Dedifferentiated amniotic fluid mesenchymal stem cell (primary cell): ENCODE measurements around the gene LSS.

Experiments used
- DNase-seq: peaks from one replicate; pipeline ENCODE4 v3.0.0-alpha.2; 2016; ENCODE audit errors: extremely low spot score

Gene LSS

GRCh38 chr21:46228345-46229051 is at the start of gene LSS:
TSS of gene LSS (minus strand) at chr21:46228774. CDS start at chr21:46228745, 29 bp downstream.
- DNase-seq, result peak; percentile 91

GRCh38 chr21:46274797-46275390 is 46.3 kb upstream of the LSS start:
- DNase-seq, result no peak

DNA sequence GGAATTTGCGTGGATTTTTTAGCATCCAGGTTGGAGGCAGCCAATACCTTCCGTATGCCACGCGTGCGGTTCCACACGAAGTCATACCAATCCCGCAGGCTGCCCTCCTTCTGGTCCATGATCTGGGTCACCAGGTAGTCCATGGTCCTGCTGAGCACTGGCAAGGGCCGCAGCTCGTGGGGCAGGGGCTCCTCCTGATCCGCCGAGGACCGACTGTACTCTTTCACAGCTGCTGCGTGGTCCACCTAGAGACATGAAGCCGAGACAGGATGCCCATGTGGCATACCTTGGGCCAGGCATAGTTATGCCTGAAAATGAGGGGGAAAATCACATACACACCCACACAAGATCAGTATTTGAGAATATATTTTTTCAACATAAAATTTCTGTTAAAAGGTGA is 44.8 kb upstream of the LSS start:
- no peak for DNase-seq

GRCh38 chr21:46269466-46269865 is 40.9 kb upstream of the LSS start:
- no peak for DNase-seq

DNA sequence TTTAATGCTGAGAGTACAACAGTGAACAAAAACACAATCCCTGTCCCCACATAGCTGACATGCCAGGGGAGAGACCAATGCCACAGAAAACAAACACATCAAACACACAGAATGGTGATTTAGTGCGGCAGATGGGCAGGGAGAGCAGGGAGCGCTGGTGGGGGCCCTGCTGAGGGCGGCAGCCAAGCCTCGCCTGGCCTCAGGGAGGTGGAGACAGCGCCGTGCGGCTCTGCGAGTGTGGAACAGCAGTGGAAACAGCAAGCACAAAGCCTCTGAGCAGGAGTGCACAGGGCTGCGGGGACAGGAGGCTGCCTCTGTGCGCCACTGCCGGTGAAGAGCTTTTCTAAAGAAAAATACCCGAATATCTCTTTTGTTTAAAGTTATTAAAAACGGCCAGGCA is 39.8 kb upstream of the LSS start:
- DNase-seq, result no peak

DNA sequence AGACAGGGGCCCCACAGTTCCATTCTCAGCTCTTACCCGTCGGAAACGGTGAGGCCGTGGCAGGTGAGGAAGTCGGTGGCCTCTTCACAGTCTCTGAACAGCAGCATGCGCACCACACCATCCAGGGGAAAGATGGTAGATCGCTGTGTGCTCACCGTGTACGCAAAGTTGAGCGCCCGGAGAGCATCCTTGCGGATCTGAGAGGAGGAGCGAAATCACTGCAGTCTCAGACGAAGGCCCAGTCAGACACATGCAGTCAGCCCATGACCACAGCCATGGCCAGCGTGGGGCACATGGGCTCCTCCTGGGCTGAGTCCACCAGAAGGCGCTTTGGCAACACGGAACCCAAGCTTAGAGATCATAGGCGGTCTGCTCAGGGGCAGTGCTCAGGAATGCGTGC is 38.4 kb upstream of the LSS start:
- no peak for DNase-seq

GRCh38 chr21:46265736-46266525 is 37.4 kb upstream of the LSS start:
- no peak for DNase-seq

- no peak for DNase-seq
Measured at GRCh38 chr21:46264690-46265144, 36.1 kb upstream of the LSS start.

GRCh38 chr21:46264046-46264689 is 35.6 kb upstream of the LSS start:
- no peak for DNase-seq

GRCh38 chr21:46256501-46256994 is 28.0 kb upstream of the LSS start:
- DNase-seq, result no peak

- no peak for DNase-seq
Measured at GRCh38 chr21:46255758-46256337, 27.3 kb upstream of the LSS start.

DNA sequence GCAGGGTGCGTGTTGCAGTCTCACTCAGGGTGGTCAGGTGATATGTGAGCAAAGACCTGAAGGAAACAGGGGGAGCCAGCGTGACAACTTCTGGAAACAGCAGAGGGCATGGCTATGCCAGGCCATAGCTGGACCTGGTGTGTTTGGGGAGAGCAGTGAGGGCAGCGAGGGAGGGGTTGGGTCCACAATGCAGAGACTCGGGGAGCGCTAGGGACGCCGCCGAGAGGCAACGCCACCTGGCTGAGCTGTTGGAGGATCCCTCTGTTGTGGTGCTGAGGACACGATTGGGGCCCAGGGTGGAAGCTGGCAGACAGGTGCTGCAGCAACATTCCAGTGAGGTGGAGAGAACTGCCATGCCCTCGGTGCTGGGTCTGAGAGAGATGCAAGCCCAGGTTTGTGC is 26.6 kb upstream of the LSS start:
- no peak for DNase-seq

DNA sequence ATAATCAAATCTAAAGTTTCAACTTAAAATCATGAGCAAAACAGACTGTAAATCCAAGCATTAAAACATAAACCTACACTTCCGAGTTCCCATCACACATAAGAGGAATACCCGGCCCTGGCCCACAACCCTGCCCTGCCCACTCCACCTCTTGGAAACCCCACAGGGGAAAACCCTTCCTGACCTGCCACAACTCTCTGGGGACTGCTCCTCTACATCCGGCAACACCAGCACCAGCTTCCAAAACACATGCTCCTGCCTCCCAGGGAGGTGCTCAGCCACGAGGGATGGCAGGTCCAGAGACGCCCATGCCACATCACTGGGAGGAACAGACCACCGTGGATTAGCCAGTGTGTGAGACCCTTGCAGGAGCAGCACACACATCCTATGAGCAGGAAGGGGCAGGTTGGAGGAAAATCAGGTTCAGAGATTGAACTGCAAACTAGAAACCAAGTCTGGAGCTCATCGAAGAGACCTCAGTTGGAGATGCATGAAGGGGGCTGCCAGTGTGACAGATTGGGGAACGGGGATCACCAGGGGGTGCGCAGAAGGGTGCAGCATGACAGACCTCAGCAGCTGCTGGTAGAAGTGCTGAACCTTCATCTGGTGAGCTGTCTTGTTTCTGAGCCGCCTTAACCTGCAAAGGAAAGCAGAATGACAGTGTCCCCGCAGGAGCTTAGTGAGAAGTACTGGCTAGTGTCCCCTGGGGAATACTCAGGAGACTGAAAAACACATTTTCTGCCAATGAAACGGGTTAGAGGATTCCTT is 25.8 kb upstream of the LSS start:
- no peak for DNase-seq

DNA sequence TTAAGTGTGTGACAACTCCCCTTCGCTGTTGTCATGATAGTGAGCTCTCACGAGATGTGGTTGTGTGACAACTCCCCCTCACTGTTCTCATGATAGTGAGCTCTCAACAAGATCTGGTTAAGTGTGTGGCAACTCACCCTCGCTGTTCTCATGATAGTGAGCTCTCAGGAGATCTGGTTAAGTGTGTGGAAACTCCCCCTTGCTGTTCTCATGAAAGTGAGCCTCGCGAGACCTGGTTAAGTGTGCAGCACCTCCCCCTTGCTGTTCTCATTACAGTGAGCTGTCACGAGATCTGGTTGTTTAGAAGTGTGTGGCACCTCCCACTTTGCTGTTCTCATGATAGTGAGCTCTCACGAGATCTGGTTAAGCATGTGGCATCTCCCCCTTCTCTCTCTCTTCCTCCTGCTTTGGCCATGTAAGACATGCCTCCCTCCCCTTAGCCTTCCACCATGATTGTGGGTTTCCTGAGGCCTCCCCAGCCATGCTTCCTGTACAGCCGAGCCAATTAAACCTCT is 25.1 kb upstream of the LSS start:
- DNase-seq, result no peak

- no peak for DNase-seq
Measured at GRCh38 chr21:46252840-46253239, 24.3 kb upstream of the LSS start.

GRCh38 chr21:46250146-46250725 is 21.7 kb upstream of the LSS start:
- DNase-seq, result no peak

DNA sequence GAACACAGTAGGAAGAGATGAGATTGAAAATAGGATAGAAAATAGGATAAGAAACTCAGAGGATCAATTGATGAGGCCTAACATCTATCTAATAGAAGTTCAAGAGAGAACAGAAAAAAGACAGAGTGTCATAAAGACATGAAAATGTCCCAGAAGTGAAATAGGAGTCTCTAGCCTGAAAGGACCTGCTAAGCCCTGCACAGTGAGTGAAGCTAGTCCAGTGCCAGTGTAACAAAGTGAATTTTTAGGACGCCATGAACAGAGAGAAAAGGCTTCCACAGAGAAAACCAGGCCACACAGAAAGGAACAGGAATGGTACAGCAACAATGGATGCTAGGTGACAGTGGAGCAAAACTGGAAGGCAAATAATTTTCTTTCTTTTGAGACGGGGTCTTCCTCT is 20.3 kb upstream of the LSS start:
- DNase-seq, result no peak

GRCh38 chr21:46248422-46248782 is 19.8 kb upstream of the LSS start:
- DNase-seq, result no peak

DNA sequence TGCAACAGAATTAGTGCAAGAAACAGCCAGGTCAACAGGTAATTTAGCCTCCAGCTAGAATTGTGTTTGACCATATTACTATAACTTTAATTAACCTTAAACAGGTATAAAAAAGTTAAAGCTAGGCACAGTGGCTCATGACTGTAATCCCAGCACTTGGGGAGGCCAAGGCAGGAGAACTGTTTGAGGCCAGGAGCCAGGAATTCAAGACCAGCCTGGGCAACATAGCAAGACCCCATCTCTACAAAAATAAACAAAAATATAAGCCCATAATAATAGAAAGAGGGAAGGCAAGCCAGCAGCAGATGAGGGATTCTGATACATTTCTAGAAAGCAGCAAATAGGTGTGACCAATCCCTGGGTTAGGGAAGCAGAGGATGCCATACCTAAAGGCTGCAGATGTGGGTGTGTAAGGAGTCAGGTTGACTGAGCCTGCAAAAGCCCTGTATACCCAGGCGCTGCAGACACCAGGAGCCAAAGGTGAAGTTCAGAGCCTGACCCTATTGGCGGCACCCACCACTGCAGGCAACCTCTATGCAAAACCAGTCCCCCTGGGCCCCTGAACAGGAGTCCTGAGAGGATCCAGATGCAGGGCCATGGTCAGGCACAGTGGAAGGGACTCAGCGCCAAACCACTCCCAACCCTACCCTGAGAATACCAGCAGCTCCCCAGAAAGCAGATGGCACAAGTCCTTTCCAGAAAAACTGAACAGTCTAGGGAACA is 19.3 kb upstream of the LSS start:
- no peak for DNase-seq

DNA sequence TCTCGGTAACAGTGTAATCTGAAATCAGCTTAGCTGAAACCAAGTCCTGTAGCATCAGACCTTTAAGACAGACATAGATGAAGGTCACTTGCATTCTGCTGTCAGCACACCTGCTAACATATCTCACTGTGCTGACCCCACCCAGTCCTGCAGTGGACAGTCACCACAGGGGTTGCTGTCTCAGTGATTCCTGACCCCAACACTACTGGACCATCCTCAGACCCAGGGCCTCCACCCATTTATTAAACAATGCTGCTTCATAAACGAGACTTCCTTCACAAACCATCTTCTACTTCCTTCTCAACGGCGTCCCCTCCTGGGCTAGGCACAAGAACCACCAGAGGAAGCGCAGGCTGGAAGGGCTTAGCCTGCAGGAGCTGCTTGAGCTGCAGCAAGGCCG is 17.8 kb upstream of the LSS start:
- DNase-seq, result no peak
